ENCODE measurements around the gene LDB1. TPM values are rescaled to one million over a fixed set of nuclear protein-coding genes. Genes with fewer than 3 reads are reported as not detected.

LDB1 gene
- total RNA-seq, 1 experiment from 2014 or later: 16.8 TPM

GRCh38 chr10:102064503-102064867 lies 55.7 kb downstream of the LDB1 start:
- no peak for DNase-seq (ENCODE audit: low spot score)

GRCh38 chr10:102059987-102060386 lies 60.2 kb downstream of the LDB1 start:
- DNase-seq (ENCODE audit: low spot score): no peak

Other genes starting within 250 kb of the LDB1 start
- gene ARMH3, start 64.2 kb downstream of the LDB1 start, total RNA-seq (2014; rRNA removed; shearing (Covaris generic)): 3.1 and 6.3 TPM in 2 replicates
- 6.3 and 16.8 TPM in 2 replicates for gene HPS6, start 55.0 kb downstream of the LDB1 start, total RNA-seq (2014; rRNA removed; shearing (Covaris generic))
- gene PPRC1, start 12.7 kb upstream of the LDB1 start, total RNA-seq (2014; rRNA removed; shearing (Covaris generic)): 12.8 and 14.7 TPM in 2 replicates
- 55.3 and 72.3 TPM in 2 replicates for gene NOLC1, start 32.0 kb upstream of the LDB1 start, total RNA-seq (2014; rRNA removed; shearing (Covaris generic))
- gene ELOVL3, start 105.9 kb upstream of the LDB1 start, total RNA-seq (2014; rRNA removed; shearing (Covaris generic)): not detected in 2 replicates
- gene PITX3, start 121.1 kb upstream of the LDB1 start, total RNA-seq (2014; rRNA removed; shearing (Covaris generic)): not detected in 2 replicates
- 24.6 and 30.1 TPM in 2 replicates for gene GBF1, start 125.2 kb upstream of the LDB1 start, total RNA-seq (2014; rRNA removed; shearing (Covaris generic))

Measured in H4 (cell line).